HG02938 (cell line): ENCODE measurements around the gene PTMA.
"Not testable (repeated sequence)": the region's sequence is repeated elsewhere in the genome, so short reads cannot be mapped to it uniquely, and the experiment has no call there.

Source experiments
- ATAC-seq: cut with Tn5 transposase; IDR thresholded peaks from one replicate; pipeline ENCODE4 v1.9.1; 2021; ENCODE audit warnings: mild to moderate bottlenecking, moderate library complexity; ENCODE audit not compliant: unreplicated experiment

The PTMA gene

GRCh38 chr2:231707927-231708772 is at the start of gene PTMA:
Gene PTMA (plus strand): TSS chr2:231708525. CDS start chr2:231708707, 182 bp downstream.
- ATAC-seq = peak; percentile 57

DNA sequence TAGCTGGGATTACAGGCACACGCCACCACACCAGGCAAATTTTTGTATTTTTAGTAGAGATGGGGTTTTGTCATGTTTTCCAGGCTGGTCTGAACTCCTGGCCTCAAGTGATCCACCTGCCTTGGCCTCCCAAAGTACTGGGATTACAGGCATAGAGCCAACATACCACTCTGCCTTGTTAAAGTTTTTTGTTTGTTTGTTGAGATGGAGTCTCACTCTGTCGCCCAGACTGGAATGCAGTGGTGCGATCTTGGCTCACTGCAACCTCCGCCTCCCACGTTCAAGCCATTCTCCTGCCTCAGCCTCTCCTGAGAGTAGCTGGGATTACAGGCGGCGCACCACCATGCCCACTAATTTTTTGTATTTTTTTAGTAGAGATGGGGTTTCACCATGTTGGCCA is 48.3 kb upstream of the PTMA start:
- ATAC-seq = not testable (repeated sequence)

GRCh38 chr2:231660860-231661259 is 47.5 kb upstream of the PTMA start:
- ATAC-seq = no peak

GRCh38 chr2:231661422-231662027 is 46.8 kb upstream of the PTMA start:
- ATAC-seq = no peak

- ATAC-seq = peak; percentile 67
These were observed 46.1 kb upstream of the PTMA start for GRCh38 chr2:231662028-231662810.

DNA sequence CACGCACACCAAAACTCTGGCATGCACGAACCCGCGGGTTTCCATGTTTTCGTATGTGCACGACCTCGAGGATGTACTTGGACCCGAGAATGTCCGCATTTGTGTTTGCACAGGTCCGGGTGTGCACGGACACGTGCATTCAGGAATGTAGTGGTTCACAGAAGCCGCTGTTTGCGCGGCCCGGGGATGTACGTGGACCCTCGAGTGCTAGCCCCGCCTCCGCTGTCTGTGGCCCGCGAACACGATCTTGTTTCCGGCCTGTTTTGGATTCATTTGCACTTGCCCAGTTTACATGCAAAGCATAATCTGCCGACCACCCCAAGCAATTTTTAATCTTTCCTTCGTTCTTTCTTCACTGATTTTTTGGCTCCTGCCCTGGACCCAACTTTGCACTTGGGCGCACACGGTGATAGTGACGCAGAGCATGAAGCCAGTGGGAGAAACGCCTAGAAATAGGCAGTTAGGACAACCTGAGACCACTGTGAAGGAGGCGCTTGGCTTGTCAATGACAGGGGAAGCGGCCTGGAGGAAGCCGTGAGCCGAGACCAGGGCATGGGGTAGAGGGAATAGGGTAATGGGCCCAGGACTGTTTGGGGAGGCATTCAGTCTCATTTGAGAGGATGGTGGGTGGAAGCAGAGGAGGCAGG is 45.4 kb upstream of the PTMA start:
- no peak for ATAC-seq

- ATAC-seq = no peak
These were observed 44.7 kb upstream of the PTMA start for GRCh38 chr2:231663458-231664212.

DNA sequence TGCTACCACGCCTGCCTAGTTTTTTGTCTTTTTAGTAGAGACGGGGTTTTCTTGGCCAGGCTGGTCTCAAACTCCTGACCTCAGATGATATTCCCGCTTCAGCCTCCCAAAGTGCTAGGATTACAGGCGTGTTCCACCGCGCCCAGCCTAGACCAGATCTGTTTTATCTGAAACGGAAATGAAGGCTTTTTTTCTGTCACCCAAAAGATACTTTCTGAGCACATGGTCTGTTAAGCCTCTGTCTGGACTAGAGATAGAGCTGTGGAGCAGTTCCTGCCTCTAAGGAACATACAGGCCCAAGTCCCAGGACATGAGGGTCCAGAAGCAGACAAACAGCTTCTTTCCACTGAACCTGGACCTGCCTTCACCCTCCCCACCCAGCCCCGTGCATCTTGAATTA is 43.6 kb upstream of the PTMA start:
- ATAC-seq = no peak

GRCh38 chr2:231665245-231666170 is 42.8 kb upstream of the PTMA start:
- ATAC-seq = no peak

- ATAC-seq = peak; percentile 31
These were observed 41.9 kb upstream of the PTMA start for GRCh38 chr2:231666171-231667095.

DNA sequence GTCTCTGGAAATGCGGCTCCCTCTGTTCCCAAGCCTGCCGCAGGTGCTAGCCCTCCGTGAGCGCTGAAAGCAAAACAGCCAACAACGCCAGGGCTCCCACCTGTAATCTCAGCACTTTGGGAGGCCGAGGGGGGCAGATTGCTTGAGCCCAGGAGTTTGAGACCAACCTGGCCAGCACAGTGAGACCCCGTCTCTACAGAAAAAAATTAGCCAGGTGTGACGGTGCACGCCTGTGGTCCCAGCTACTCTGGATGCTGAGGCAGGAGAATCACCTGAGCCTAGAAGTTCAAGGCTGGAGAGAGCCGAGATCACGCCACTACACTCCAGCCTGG is 41.3 kb upstream of the PTMA start:
- no peak for ATAC-seq

GRCh38 chr2:231667496-231667895 is 40.8 kb upstream of the PTMA start:
- no peak for ATAC-seq

DNA sequence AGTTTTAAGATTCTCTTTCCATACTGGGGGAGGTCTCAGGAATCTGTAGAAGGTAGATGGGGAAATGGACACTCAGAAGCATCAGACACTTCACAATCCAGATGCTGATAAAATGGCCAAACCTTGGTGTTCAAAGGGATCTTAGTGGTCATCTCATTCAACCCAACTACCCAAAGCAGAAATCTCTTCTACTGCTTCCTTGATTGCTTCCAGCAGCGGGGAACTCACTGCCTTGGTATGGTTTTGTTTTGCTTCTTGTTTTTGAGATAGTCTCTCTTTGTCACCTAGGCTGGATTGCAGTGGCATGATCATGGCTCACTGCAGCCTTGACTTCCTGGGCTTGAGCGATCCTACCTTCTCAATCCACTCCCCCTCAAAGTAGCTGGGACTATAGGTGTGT is 39.3 kb upstream of the PTMA start:
- no peak for ATAC-seq

DNA sequence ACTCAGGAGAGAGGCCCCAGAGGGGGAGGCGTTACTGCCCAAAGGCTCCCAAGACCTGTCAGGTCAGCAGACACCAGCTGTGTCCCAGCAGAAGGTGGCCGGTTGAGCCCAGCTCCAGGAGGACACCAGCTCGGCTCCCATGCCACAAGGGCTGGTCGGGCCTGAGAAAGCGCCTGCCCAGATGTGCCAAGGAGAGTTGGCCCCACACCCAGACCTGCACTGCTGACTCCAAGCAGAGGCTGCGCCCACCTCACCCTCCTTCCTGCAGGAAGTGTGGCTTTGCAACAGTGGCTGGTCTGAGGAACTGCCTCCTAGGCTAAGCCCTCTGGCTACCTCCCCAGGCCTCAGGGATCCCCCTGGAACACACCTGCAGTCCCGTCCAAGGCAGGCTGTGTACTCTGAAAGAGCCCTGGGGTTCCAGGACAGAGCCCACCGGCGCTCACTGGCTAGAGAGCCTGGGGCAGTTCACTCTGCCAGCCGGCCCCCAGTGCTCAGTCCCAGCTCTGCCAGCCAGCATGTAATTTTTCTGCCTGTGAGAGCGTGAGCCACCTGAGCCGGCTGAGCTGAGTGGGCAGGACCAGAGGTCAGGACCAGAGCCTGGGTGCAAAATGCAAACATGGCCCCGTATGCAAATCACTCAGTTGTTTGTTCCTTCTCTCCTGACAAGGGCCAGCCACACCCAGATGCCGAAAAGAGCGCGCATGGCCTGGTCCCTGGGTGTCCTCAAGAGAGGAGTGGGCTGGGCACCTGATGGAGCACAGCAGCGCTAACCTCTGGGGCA is 36.9 kb upstream of the PTMA start:
- peak; percentile 28 for ATAC-seq

DNA sequence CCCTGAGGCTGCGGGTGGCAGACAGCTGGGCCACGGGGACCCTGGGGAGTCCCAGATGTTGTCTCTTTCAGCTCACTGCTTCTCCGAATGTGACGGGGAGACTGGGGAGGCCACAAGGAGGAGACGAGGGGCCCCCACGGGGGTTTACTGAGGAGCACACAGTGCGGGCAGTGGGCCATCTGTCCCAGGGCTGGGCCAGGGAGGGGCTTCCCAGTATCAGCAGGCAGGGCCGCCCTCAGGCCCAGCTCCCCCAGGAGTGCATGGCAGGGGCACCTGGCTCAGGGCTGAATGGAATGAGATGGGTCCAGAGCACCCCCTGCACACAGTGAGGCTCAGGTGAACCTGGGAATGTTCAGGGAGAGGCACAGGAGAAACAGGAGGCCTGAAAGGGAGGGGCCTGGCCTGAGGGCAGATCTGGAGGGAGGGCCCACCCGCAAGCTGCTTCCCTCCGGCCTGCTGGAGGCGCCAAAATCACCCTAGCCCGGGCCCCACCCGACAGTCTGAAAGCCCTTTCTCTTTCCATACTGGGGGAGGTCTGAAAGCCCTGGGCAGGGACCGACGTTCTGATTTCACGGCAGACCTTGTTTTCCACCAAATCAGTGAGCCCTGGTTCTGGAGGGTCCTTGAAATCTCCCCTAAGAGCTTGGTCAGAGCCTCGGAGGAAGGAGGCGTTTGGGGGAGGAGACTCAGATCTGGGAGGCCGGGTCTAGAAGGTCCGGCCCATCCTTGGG is 35.5 kb upstream of the PTMA start:
- peak; percentile 38 for ATAC-seq

- ATAC-seq = no peak
These were observed 35.0 kb upstream of the PTMA start for GRCh38 chr2:231673348-231673770.
